Measurements from ENCODE around the gene SDE2. TPM values are rescaled to one million over a fixed set of nuclear protein-coding genes. Genes with fewer than 3 reads are reported as not detected.
"Not testable (repeated sequence)": the region's sequence is repeated elsewhere in the genome, so short reads cannot be mapped to it uniquely, and the experiment has no call there.

Gene SDE2
- polyA plus RNA-seq, 2 donors, result 3.3 to 6.1 TPM

DNA sequence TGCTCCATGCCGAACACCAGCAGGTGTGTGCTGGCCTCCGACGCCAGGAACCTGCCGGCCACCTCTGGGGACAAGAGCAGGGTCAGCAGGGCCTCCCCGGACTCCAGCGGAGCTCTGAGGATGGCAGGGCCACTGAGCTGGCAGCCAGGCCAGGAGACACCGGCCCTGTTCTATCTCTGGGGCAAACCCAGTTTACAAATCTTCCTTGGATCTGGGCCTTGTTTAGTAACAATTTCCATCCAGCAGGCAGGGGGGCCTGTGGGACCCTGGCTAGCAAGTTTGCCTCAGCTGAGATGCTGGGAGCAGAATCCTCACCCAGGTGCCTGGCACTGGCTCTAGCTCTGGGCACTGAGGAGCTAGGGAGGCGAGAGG is 59.2 kb downstream of the SDE2 start:
- not testable (repeated sequence) for H3K27me3 ChIP-seq (ENCODE audit: control insufficient read depth in 1 of 2, insufficient read depth in 2 of 2, low read length in 2 of 2); H3K27ac ChIP-seq (ENCODE audit: low read depth in 2 of 2, low read length in 1 of 2); H3K36me3 ChIP-seq (ENCODE audit: control insufficient read depth in 2 of 2, insufficient read depth in 2 of 2, low read length in 1 of 2); H3K4me3 ChIP-seq (ENCODE audit: low read depth in 1 of 2, low read length in 2 of 2); H3K4me1 ChIP-seq (ENCODE audit: control insufficient read depth in 2 of 2, insufficient read depth in 2 of 2, low read length in 1 of 2); H3K9me3 ChIP-seq (ENCODE audit: control insufficient read depth in 2 of 2, insufficient read depth in 1 of 2, low read depth in 1 of 2, low read length in 1 of 2)
- 65% methylated on average over 8 of the region's 8 CpGs for whole genome bisulfite sequencing, 2 donors

DNA sequence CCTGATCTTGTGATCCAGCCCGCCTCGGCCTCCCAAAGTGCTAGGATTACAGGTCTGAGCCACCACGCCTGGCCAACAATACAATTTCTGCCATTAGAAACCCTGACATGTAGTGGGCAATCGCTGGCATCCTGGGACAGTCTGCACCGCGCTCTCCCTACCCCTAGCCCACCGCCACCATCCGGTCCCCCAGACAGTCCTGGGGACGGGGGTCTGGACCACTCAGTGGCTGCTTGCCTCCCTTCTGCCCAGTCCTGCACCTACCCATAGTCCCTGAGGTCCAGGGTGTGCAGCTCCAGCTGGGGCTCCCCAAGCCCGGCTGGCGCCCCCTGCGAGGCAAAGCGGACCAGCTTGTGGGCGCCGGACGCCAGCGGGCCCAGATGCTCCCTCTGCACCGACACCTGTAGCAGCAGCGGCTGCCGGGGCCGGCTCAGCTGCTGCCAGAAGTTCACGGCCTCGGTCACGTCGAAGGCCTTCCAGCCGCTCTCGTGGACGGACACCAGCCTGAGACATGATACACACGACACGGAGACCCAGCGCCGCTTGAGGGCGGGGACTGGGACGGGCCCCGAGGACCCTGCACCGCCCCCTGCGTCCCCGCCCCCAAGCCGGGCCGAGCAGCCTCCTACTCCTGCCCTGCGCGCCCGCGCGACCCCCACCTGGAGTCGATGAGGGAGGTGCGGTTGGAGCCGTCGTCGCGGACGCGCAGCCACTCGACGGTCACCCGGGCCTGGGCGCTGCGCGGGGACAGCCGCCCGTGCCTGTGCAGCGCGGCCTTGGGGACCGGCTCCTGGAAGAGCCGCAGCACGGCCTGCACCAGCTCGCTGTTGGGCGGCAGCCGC is 59.8 kb downstream of the SDE2 start:
- WGBS, 2 donors, result 42 to 49% methylated on average over 25 to 64 of the region's 69 CpGs
- H3K27me3 ChIP-seq (ENCODE audit: control insufficient read depth in 1 of 2, insufficient read depth in 2 of 2, low read length in 2 of 2); H3K4me1 ChIP-seq (ENCODE audit: control insufficient read depth in 2 of 2, insufficient read depth in 2 of 2, low read length in 1 of 2); H3K27ac ChIP-seq (ENCODE audit: low read depth in 2 of 2, low read length in 1 of 2); H3K36me3 ChIP-seq (ENCODE audit: control insufficient read depth in 2 of 2, insufficient read depth in 2 of 2, low read length in 1 of 2); H3K4me3 ChIP-seq (ENCODE audit: low read depth in 1 of 2, low read length in 2 of 2); H3K9me3 ChIP-seq (ENCODE audit: control insufficient read depth in 2 of 2, insufficient read depth in 1 of 2, low read depth in 1 of 2, low read length in 1 of 2): not testable (repeated sequence)

DNA sequence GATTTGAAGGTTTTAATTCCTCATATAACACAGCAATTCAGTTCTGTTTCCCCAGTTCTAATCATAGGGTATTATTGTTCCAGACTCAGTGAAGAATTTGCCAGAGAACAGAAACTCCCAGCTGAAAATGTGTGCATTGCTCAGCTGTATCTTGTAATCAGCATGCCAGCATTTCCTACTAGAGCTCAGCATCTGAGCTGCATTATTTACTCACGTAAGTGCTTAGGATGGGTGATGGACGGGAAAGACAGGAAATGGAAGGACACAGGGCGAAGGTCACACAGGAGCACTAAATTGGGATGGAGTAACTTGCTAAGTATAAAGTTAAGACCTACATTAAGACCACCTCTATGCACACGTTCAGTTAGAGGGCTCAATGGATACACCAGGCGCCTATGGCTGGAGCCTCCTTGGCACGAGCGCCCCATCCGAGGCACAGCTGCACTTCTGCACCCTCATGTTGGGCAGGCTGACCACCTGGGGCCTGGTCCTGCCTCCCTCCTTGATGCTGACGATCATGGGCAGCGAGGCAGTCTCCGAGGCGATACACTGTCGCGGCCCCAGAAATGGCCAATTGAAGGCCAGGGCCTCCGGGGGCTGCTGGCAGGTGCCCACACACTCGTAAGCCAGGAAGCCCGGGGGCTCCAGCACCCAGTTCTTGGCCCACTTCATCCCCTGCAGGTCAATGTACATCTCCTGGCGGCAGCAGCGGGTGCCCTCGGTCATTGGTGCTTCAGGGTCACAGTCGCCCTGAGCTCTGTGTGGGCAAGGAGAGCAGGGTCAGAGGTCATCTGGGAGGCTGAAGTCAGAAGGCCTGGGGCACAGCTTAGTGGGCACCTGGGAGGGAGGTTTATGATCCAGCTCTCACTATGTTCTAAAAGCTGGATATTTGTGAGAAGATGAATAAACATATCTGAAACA is 61.8 kb downstream of the SDE2 start:
- Histone ChIP-seq H3K4me3 (ENCODE audit: low read depth in 1 of 2, low read length in 2 of 2) (no peak overlapping the region), H3K4me1 (ENCODE audit: control insufficient read depth in 2 of 2, insufficient read depth in 2 of 2, low read length in 1 of 2) (peaks cover 0 to 2% of the 10 kb centered on the region in 2 donors), H3K36me3 (ENCODE audit: control insufficient read depth in 2 of 2, insufficient read depth in 2 of 2, low read length in 1 of 2) (no peaks in the 10 kb centered on the region), H3K27ac (ENCODE audit: low read depth in 2 of 2, low read length in 1 of 2) (no peak overlapping the region), H3K27me3 (ENCODE audit: control insufficient read depth in 1 of 2, insufficient read depth in 2 of 2, low read length in 2 of 2) (no peaks in the 10 kb centered on the region), H3K9me3 (ENCODE audit: control insufficient read depth in 2 of 2, insufficient read depth in 1 of 2, low read depth in 1 of 2, low read length in 1 of 2) (no peaks in the 10 kb centered on the region)
- 93 to 95% methylated on average over 21 of the region's 21 CpGs for WGBS, 2 donors

DNA sequence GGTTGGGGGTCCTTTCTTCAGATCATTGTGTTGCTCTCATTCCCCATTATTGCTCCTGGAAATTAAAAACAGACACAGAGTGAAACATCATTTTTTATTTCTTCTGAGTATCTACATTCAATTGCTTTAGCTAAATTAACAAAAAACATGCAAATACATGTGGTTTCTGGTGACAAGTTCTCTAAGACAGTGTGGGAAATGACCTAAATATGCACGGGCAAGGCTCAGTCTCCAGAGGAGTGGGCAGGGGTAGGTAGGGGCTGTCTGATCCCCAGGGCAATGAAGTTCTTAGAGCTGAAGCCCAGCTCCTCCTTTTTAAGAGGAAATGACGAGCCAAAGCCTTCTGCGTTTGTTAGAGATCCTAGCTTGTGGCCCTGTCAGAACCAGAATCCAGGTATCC is 62.6 kb downstream of the SDE2 start:
- 65 to 72% methylated on average over 3 of the region's 3 CpGs for WGBS, 2 donors
- no peak overlapping the region for H3K27ac ChIP-seq (ENCODE audit: low read depth in 2 of 2, low read length in 1 of 2)

DNA sequence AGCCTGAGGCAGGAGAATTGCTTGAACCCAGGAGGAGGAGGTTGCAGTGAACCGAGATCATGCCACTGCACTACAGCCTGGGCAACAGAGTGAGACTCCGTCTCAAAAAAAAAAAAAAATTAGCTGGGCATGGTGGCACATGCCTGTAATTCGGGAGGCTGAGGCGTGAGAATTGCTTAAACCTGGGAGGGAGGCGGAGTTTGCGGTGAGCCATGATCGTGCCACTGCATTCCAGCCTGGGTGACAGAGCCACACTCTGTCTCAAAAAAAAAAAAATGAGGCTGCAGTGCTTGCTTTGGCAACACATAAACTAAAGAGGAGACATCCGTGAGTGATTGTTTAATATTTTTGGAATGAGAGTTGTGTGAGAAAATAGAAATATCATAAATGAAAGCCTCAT is 63.1 kb downstream of the SDE2 start:
- 65 to 75% methylated on average over 8 of the region's 8 CpGs for WGBS, 2 donors
- H3K36me3 ChIP-seq (ENCODE audit: control insufficient read depth in 2 of 2, insufficient read depth in 2 of 2, low read length in 1 of 2); H3K27me3 ChIP-seq (ENCODE audit: control insufficient read depth in 1 of 2, insufficient read depth in 2 of 2, low read length in 2 of 2); H3K27ac ChIP-seq (ENCODE audit: low read depth in 2 of 2, low read length in 1 of 2); H3K4me3 ChIP-seq (ENCODE audit: low read depth in 1 of 2, low read length in 2 of 2); H3K4me1 ChIP-seq (ENCODE audit: control insufficient read depth in 2 of 2, insufficient read depth in 2 of 2, low read length in 1 of 2); H3K9me3 ChIP-seq (ENCODE audit: control insufficient read depth in 2 of 2, insufficient read depth in 1 of 2, low read depth in 1 of 2, low read length in 1 of 2): not testable (repeated sequence)

More for the DNA sequence above, 62.6 kb downstream of the SDE2 start:
- Histone ChIP-seq H3K36me3 (ENCODE audit: control insufficient read depth in 2 of 2, insufficient read depth in 2 of 2, low read length in 1 of 2) (no peaks in the 10 kb centered on the region), H3K9me3 (ENCODE audit: control insufficient read depth in 2 of 2, insufficient read depth in 1 of 2, low read depth in 1 of 2, low read length in 1 of 2) (no peaks in the 10 kb centered on the region), H3K27me3 (ENCODE audit: control insufficient read depth in 1 of 2, insufficient read depth in 2 of 2, low read length in 2 of 2) (no peaks in the 10 kb centered on the region), H3K4me1 (ENCODE audit: control insufficient read depth in 2 of 2, insufficient read depth in 2 of 2, low read length in 1 of 2) (peaks cover 0 to 2% of the 10 kb centered on the region in 2 donors), H3K4me3 (ENCODE audit: low read depth in 1 of 2, low read length in 2 of 2) (no peak overlapping the region)

DNA sequence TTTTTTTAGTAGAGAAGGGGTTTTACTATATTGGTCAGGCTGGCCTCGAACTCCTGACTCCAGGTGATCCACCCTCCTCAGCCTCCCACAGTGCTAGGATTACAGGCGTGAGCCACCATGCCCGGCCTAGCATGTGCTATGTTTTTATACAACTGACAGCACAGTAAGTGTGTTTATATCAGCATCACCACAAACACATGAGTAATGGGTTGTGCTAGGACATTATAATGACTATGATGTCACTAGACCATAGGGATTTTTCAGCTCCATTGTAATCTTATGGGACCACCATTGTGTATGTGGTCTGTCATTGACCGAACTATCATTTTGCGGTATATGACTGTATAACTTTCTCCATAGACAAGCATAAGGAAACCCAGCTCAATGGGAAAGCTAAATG is 64.4 kb downstream of the SDE2 start:
- no peaks in the 10 kb centered on the region for H3K27me3 ChIP-seq (ENCODE audit: control insufficient read depth in 1 of 2, insufficient read depth in 2 of 2, low read length in 2 of 2)
- H3K9me3 ChIP-seq (ENCODE audit: control insufficient read depth in 2 of 2, insufficient read depth in 1 of 2, low read depth in 1 of 2, low read length in 1 of 2), result no peaks in the 10 kb centered on the region
- no peaks in the 10 kb centered on the region for H3K36me3 ChIP-seq (ENCODE audit: control insufficient read depth in 2 of 2, insufficient read depth in 2 of 2, low read length in 1 of 2)
- no peak overlapping the region for H3K4me3 ChIP-seq (ENCODE audit: low read depth in 1 of 2, low read length in 2 of 2)
- WGBS, 2 donors, result 95 to 96% methylated on average over 5 of the region's 5 CpGs
- peaks cover 0 to 2% of the 10 kb centered on the region in 2 donors for H3K4me1 ChIP-seq (ENCODE audit: control insufficient read depth in 2 of 2, insufficient read depth in 2 of 2, low read length in 1 of 2)
- no peak overlapping the region for H3K27ac ChIP-seq (ENCODE audit: low read depth in 2 of 2, low read length in 1 of 2)

DNA sequence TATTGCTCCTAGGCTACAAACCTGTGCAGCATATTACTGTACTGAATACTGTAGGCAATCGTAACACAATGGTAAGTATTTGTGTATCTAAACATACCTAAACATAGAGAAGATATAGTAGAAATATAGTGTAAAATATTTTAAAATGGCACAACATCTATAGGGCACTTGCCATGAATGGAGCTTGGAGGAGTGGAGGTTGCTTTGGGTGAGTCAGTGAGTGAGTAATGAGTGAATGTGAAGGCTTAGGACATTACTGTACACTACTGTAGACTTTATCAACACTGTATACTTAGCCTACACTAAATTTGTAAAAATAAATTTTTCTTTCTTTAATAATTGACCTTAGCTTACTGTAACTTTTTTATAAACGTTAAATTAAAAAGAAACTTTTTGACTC is 66.1 kb downstream of the SDE2 start:
- Histone ChIP-seq H3K27me3 (ENCODE audit: control insufficient read depth in 1 of 2, insufficient read depth in 2 of 2, low read length in 2 of 2) (no peaks in the 10 kb centered on the region), H3K9me3 (ENCODE audit: control insufficient read depth in 2 of 2, insufficient read depth in 1 of 2, low read depth in 1 of 2, low read length in 1 of 2) (no peaks in the 10 kb centered on the region), H3K4me3 (ENCODE audit: low read depth in 1 of 2, low read length in 2 of 2) (no peak overlapping the region), H3K27ac (ENCODE audit: low read depth in 2 of 2, low read length in 1 of 2) (no peak overlapping the region), H3K36me3 (ENCODE audit: control insufficient read depth in 2 of 2, insufficient read depth in 2 of 2, low read length in 1 of 2) (no peaks in the 10 kb centered on the region), H3K4me1 (ENCODE audit: control insufficient read depth in 2 of 2, insufficient read depth in 2 of 2, low read length in 1 of 2) (no peaks in the 10 kb centered on the region)
- WGBS, 2 donors, result 78 to 88% methylated on average over 2 of the region's 2 CpGs

Other genes starting within 250 kb of the SDE2 start
- 100 to 1,000 TPM; 129 to 158 TPM for gene SRP9, start 221.5 kb downstream of the SDE2 start, polyA plus RNA-seq
- 10 to 100 TPM; 62.5 to 90.7 TPM for gene EPHX1, start 189.2 kb downstream of the SDE2 start, polyA plus RNA-seq
- 10 to 100 TPM; 11.2 to 34.9 TPM for gene TMEM63A, start 117.0 kb downstream of the SDE2 start, polyA plus RNA-seq
- under 1 TPM; 0.02 to 0.10 TPM for gene LEFTY1, start 110.2 kb downstream of the SDE2 start, polyA plus RNA-seq
- 10 to 100 TPM; 38.2 to 41.5 TPM for gene PYCR2, start 75.1 kb downstream of the SDE2 start, polyA plus RNA-seq
- not detected for gene LEFTY2, start 58.1 kb downstream of the SDE2 start, polyA plus RNA-seq
- 1,000 to 10,000 TPM in 1 of 2 donors, 100 to 1,000 TPM in 1; 679 to 1,046 TPM for gene H3-3A, start 63.4 kb upstream of the SDE2 start, polyA plus RNA-seq
- 10 to 100 TPM in 1 of 2 donors, 1 to 10 TPM in 1; 9.5 to 20.9 TPM for gene ACBD3, start 187.4 kb upstream of the SDE2 start, polyA plus RNA-seq
- not detected for gene MIXL1, start 224.3 kb upstream of the SDE2 start, polyA plus RNA-seq